GM20000 (cell line): ENCODE results near the gene SASH1.
A peak's percentile ranks its signal among the peaks of the same experiment; 100 is the strongest.

ENCODE experiments used
- DNase-seq: peaks from one replicate; pipeline ENCODE4 v3.0.0; 2012; ENCODE audit warnings: low spot score
- TF ChIP-seq, protein P1 (sequence below): IDR thresholded peaks from 2 replicates; pipeline ENCODE4 v1.5.1; 2012; ENCODE audit warnings: mild to moderate bottlenecking, control low read depth; ENCODE audit errors: extremely low read depth, missing control alignments

SASH1 gene

DNA sequence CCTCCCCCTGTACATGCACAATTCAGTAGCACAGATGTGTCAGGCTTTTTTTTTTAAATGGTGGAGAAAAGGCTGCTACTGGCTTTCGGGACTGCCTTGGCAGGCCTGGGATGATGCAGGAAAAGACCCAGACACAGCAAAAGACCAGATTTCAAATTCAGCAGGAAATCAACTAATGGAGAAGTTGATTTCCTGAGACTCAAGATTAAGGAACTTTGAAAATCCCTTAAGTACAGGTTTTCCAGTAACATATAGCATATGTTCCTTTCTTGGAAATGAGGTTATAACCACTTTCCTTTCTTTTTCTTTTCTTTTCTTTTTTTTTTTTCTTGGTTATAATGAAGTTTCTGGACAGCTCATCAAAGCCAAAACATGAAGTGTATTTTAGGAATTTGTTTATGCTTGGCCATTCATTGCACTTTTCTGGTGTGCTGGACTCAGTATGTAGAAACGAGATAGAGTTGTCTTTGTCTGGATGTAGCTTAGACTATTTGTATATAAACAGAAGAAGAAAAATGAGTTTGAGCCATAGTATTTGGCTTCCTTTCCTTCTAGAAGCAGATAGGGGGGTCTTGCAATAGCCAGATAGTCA, 119.4 kb downstream of the SASH1 start:
- DNase-seq = no peak
- TF ChIP-seq, protein P1, sequence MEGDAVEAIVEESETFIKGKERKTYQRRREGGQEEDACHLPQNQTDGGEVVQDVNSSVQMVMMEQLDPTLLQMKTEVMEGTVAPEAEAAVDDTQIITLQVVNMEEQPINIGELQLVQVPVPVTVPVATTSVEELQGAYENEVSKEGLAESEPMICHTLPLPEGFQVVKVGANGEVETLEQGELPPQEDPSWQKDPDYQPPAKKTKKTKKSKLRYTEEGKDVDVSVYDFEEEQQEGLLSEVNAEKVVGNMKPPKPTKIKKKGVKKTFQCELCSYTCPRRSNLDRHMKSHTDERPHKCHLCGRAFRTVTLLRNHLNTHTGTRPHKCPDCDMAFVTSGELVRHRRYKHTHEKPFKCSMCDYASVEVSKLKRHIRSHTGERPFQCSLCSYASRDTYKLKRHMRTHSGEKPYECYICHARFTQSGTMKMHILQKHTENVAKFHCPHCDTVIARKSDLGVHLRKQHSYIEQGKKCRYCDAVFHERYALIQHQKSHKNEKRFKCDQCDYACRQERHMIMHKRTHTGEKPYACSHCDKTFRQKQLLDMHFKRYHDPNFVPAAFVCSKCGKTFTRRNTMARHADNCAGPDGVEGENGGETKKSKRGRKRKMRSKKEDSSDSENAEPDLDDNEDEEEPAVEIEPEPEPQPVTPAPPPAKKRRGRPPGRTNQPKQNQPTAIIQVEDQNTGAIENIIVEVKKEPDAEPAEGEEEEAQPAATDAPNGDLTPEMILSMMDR = no peak

DNA sequence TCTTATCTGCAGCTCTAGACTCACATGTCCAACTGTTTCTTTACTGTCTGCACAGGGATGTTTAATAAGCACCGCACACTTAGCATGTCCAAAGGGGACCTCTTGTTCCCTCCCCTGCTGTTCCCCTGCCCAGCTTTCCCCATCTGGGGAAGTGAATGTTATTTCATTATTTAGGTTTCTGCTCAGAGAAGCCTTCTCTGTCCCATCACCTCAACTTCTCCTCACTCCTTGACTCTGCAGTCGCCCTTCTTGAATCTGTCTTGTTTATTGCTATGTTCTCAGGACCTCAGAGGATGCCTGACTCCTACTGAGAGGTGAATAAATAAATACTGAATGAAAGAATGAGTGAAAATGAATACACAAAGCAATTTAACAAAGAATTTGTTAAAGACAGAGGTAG, 121.0 kb downstream of the SASH1 start:
- TF ChIP-seq, protein P1 = no peak
- DNase-seq = no peak

DNA sequence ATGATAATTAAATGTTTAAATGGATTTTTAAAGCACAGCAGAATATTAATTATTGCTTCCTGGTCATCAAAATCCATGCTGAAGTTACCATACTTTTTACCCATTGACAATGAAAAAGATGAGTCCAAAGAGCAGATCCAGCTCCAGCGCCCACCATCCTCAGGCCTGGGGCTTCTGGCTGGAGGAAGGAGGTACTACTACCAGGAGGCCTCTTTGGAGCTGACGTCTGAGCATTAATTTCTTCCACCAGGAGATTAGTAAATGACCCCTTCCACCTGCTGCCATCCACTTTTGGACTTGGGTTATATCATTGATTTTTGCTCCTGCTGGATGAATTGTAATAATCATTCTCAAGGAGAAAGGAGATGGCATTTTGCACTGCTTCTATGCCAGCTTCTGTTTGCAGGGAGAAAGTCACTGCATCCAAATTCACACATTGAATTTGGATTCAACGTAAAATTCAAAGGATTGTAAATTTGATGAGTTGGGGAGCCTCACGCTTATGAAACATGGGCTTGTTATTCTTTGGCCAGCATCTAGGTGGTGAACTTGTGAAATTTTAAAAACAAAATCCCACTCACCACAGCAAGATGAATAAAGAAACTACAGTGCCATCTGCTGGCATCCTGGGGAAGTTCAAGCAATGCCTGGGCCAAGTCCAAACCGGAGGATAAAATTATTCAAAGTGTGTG, 121.8 kb downstream of the SASH1 start:
- DNase-seq = peak; percentile 67
- TF ChIP-seq, protein P1 = peak; percentile 82

DNA sequence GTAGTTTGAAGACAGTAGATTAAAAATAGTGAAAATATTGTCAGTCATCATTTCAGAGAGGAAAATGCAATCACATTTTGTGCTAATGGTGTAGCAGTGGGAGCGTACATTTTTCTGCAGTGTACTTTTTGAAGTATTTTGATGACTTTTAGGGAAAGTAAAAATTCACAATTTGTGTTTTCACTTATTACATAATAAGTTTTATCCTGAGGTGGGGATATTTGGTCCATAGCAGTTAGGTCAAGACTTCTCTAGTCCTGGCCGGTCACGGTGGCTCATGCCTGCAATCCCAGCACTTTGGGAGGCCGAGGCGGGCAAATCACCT, 122.3 kb downstream of the SASH1 start:
- TF ChIP-seq, protein P1 = no peak
- DNase-seq = no peak

DNA sequence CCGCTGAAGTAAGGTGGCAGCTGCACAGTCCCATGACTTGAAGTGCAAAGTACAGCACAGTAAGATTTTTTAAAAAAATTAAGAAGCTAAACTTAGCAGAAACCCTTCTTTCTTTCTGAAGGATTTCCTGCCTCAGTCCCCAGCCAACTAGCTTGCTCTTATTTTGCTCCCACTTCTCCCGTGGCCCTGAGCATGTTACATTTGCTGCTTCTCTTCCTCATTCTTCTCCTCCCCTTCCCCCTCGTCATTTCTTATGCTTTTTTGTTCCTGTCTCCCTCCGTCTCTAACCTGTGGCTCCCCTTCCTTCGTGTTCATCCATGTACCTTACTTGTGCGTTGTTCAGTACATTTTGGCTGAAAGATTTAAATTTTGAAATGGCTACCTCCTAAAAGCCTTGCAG, 123.0 kb downstream of the SASH1 start:
- no peak for DNase-seq
- TF ChIP-seq, protein P1 = no peak

DNA sequence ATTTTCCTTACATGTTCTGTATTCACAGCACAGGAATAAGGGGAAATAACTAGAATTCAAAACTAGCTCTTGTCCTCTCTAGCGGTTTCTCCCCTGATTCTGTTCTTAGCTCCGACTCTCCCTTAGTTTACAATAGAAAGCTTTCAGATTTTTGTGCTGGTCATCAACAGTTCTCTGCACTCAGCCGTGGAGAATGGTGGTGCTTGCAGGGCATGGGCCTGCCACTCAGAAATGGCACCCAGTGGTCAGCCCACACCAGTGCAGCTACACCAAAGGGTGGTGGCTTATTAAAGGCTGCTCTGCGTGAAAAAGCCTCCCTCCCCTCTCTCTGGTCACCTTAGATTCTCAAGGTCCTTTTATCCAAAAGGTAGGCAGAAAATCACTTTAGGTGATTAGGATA, 123.5 kb downstream of the SASH1 start:
- no peak for DNase-seq
- TF ChIP-seq, protein P1 = no peak

DNA sequence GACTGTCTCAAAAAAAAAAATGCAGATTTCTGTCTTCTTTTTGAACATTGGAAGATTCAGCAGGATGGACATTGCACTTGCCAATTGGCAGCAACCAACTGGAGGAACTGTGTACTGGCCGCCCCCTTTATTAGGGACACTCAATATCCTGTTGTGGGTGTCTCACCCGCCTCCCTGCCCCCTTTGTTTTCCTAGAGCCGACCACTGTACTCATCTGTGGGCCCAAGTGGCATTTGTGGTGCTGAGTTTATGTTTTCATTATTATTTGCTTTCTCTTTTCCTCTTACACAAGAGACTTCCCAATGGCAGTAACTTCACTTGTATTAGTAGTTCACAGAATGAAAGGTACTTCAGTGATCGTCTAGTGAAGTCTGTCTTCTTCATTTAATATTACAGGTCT, 125.3 kb downstream of the SASH1 start:
- DNase-seq = no peak
- TF ChIP-seq, protein P1 = no peak
